ENCODE measurements around the gene PPARG.
A peak's percentile ranks its signal among the peaks of the same experiment; 100 is the strongest.

GRCh38 chr3:12370758-12371157, 81.9 kb downstream of the PPARG start:
- no peak for TF ChIP-seq CEBPB (IDR thresholded peaks at IDR 0.05)
- TF ChIP-seq ZFP36 (IDR thresholded peaks at IDR 0.05; ENCODE audit: borderline replicate concordance, partially characterized antibody): no peak
- TF ChIP-seq POLR2A (IDR thresholded peaks at IDR 0.05; ENCODE audit: low read length): no peak
- no peak for TF ChIP-seq EP300 (IDR thresholded peaks at IDR 0.05)
- TF ChIP-seq CTCF (IDR thresholded peaks at IDR 0.05): peak; percentile 31; the same call in 2 of the 3 replicates
- TF ChIP-seq HMGXB4 (CRISPR knock-in tag; IDR thresholded peaks at IDR 0.05; ENCODE audit: borderline replicate concordance): no peak
